H1 (cell line): ENCODE results near the gene ARHGAP35. TPM values are rescaled to one million over a fixed set of nuclear protein-coding genes. Genes with fewer than 3 reads are reported as not detected.
A peak's percentile ranks its signal among the peaks of the same experiment; 100 is the strongest.

Experiments used
- CTCF ChIA-PET: fragments of 300-600 bp; sonication (Branson Sonifier 250); formaldehyde crosslinking; loops from one replicate; lab custom pipeline; 2021; ENCODE audit not compliant: partially characterized antibody; lab: Charles Lee
- POLR2A ChIA-PET: fragments of 300-600 bp; sonication (Branson Sonifier 250); formaldehyde crosslinking; loops from one replicate; lab custom pipeline; 2021; ENCODE audit warnings: inconsistent platforms; ENCODE audit not compliant: partially characterized antibody; lab: Charles Lee
- DNase-seq, 2 experiments: peaks; one replicate each; pipeline versions ENCODE4 v3.0.0 to v3.0.0-alpha.2; 2010 to 2022; ENCODE audit warnings: low spot score in 2 of 2, low read depth in 1 of 2, mixed read lengths in 1 of 2
- FAIRE-seq: peaks from 2 replicates; lab custom pipeline; 2011; peaks lifted over from hg19 to GRCh38; lab: Jason Lieb, UNC
- H2AFZ ChIP-seq: 2 replicates; pipeline ENCODE4 v1.8.1; 2012; ENCODE audit warnings: low read length, inconsistent platforms
- H2AK5ac ChIP-seq: 2 replicates; pipeline ENCODE4 v1.6.1; 2013; ENCODE audit warnings: low read depth, low read length
- H2BK120ac ChIP-seq: replicated peaks from 2 replicates; pipeline ENCODE3; 2013; ENCODE audit warnings: low read depth, low read length, inconsistent platforms
- H2BK12ac ChIP-seq: 2 replicates; pipeline ENCODE4 v1.6.1; 2013; ENCODE audit warnings: low read depth, low read length
- H2BK15ac ChIP-seq: 2 replicates; pipeline ENCODE4 v1.6.1; 2013; ENCODE audit warnings: low read length
- H2BK20ac ChIP-seq: 2 replicates; pipeline ENCODE4 v1.6.1; 2013; ENCODE audit warnings: low read length
- H2BK5ac ChIP-seq: 2 replicates; pipeline ENCODE4 v1.6.1; 2013; ENCODE audit warnings: low read depth, low read length
- H3K14ac ChIP-seq: 2 replicates; pipeline ENCODE4 v1.6.1; 2013; ENCODE audit warnings: inconsistent platforms; ENCODE audit not compliant: insufficient read length
- H3K18ac ChIP-seq: 2 replicates; pipeline ENCODE4 v1.6.1; 2013; ENCODE audit warnings: low read length; ENCODE audit errors: extremely low read depth
- H3K23ac ChIP-seq: 2 replicates; pipeline ENCODE4 v1.6.1; 2013; ENCODE audit warnings: inconsistent platforms; ENCODE audit not compliant: insufficient read length
- H3K23me2 ChIP-seq: 2 replicates; pipeline ENCODE4 v1.6.1; 2013; ENCODE audit warnings: low read depth, low read length
- H3K27ac ChIP-seq: 2 replicates; pipeline ENCODE4 v1.6.1; 2011; ENCODE audit warnings: low read depth, low read length, inconsistent platforms
- H3K27me3 ChIP-seq, 4 experiments: replicated peaks in 1 of 4; 1 replicate in 1 of 4; 2 replicates in 3 of 4; pipeline versions ENCODE4 v1.6.1 to v1.8.1; 2011 to 2013; ENCODE audit warnings: low read length in 3 of 4, mild to moderate bottlenecking in 3 of 4, inconsistent platforms in 2 of 4, mixed read lengths in 2 of 4, moderate library complexity in 1 of 4; ENCODE audit not compliant: control insufficient read depth in 3 of 4, insufficient read depth in 3 of 4; ENCODE audit errors: extremely low read depth in 1 of 4
- H3K36me3 ChIP-seq, 4 experiments: 2 replicates each; pipeline versions ENCODE4 v1.6.1 to v1.8.1; 2011 to 2013; ENCODE audit warnings: mild to moderate bottlenecking in 4 of 4, low read length in 3 of 4, moderate library complexity in 2 of 4, control low read depth in 1 of 4, inconsistent platforms in 1 of 4; ENCODE audit not compliant: insufficient read depth in 4 of 4, control insufficient read depth in 2 of 4
- H3K4ac ChIP-seq: replicated peaks from 2 replicates; pipeline ENCODE3; 2013; ENCODE audit warnings: low read length, low read depth, mixed read lengths, inconsistent platforms; ENCODE audit not compliant: insufficient read length
- H3K4me1 ChIP-seq, 4 experiments: replicated peaks in 1 of 4; 1 replicate in 1 of 4; 2 replicates in 3 of 4; pipeline versions ENCODE4 v1.6.1 to v1.8.1; 2011 to 2013; ENCODE audit warnings: low read length in 3 of 4, inconsistent platforms in 2 of 4, mixed read lengths in 1 of 4; ENCODE audit not compliant: insufficient read depth in 4 of 4, control insufficient read depth in 3 of 4
- H3K4me2 ChIP-seq, 2 experiments: 2 replicates each; pipeline versions ENCODE4 v1.6.1 to v1.8.1; 2011 to 2013; ENCODE audit warnings: low read depth in 2 of 2, low read length in 2 of 2, control low read depth in 1 of 2, inconsistent platforms in 1 of 2, mild to moderate bottlenecking in 1 of 2; ENCODE audit not compliant: insufficient read depth in 1 of 2
- H3K4me3 ChIP-seq, 4 experiments: fragments of 200-600, 300-600 bp in 1 of 4; sonication (generic), shearing (Covaris generic), sonication (Bioruptor Twin) in 1 of 4; 2 replicates each; pipeline versions ENCODE4 v1.5.1 to v1.8.1; 2011 to 2016; ENCODE audit warnings: low read length in 4 of 4, low read depth in 3 of 4, control low read depth in 2 of 4, inconsistent platforms in 2 of 4, mild to moderate bottlenecking in 2 of 4, mixed read lengths in 1 of 4, moderate library complexity in 1 of 4; ENCODE audit not compliant: insufficient read depth in 2 of 4; ENCODE audit errors: extremely low read depth in 1 of 4
- H3K56ac ChIP-seq: replicated peaks from 2 replicates; pipeline ENCODE3; 2013; ENCODE audit warnings: low read depth, mild to moderate bottlenecking, mixed read lengths, low read length, inconsistent platforms; ENCODE audit not compliant: insufficient read length
- H3K79me1 ChIP-seq: 2 replicates; pipeline ENCODE4 v1.6.1; 2013; ENCODE audit warnings: low read depth, low read length, control low read depth
- H3K79me2 ChIP-seq, 2 experiments: 2 replicates each; pipeline versions ENCODE4 v1.6.1 to v1.8.1; 2012 to 2013; ENCODE audit warnings: low read length in 2 of 2, mild to moderate bottlenecking in 2 of 2, inconsistent platforms in 1 of 2; ENCODE audit not compliant: insufficient read depth in 2 of 2, control insufficient read depth in 1 of 2
- H3K9ac ChIP-seq, 4 experiments: replicated peaks in 1 of 4; 1 replicate in 1 of 4; 2 replicates in 3 of 4; pipeline versions ENCODE4 v1.6.1 to v1.8.1; 2011 to 2013; ENCODE audit warnings: low read depth in 3 of 4, low read length in 3 of 4, control low read depth in 2 of 4, mild to moderate bottlenecking in 2 of 4, moderate library complexity in 2 of 4, inconsistent platforms in 1 of 4; ENCODE audit errors: extremely low read depth in 1 of 4
- H3K9me3 ChIP-seq, 2 experiments: 2 replicates each; pipeline versions ENCODE4 v1.6.1 to v1.8.1; 2012 to 2013; ENCODE audit warnings: mild to moderate bottlenecking in 2 of 2, moderate library complexity in 2 of 2, control low read depth in 1 of 2, inconsistent platforms in 1 of 2, low read depth in 1 of 2, low read length in 1 of 2, mixed read lengths in 1 of 2; ENCODE audit not compliant: insufficient read depth in 2 of 2
- H4K20me1 ChIP-seq, 2 experiments: replicated peaks in 1 of 2; 2 replicates each; pipeline versions ENCODE3 to v1.8.1; 2011 to 2013; ENCODE audit warnings: inconsistent platforms in 2 of 2, low read length in 2 of 2, mild to moderate bottlenecking in 1 of 2; ENCODE audit not compliant: insufficient read depth in 2 of 2, control insufficient read depth in 1 of 2
- H4K5ac ChIP-seq: 2 replicates; pipeline ENCODE4 v1.6.1; 2013; ENCODE audit warnings: low read length, low read depth, mixed read lengths, inconsistent platforms; ENCODE audit not compliant: insufficient read length
- H4K8ac ChIP-seq: 2 replicates; pipeline ENCODE4 v1.8.0; 2013; ENCODE audit warnings: mild to moderate bottlenecking, moderate library complexity, low read length, inconsistent platforms; ENCODE audit not compliant: insufficient read depth; ENCODE audit errors: extremely low read depth
- H4K91ac ChIP-seq: replicated peaks from 2 replicates; pipeline ENCODE3; 2013; ENCODE audit warnings: low read length, mixed read lengths, inconsistent platforms; ENCODE audit not compliant: insufficient read length
- CBX8 ChIP-seq: fragments of 300-800, 300-1000 bp; sonication (generic); IDR thresholded peaks from 2 replicates; pipeline ENCODE4 v1.7.1; 2016; ENCODE audit warnings: low read depth, low read length, borderline replicate concordance
- CTCF ChIP-seq, 3 experiments: IDR thresholded peaks; 1 replicate in 2 of 3; 2 replicates in 1 of 3; pipeline versions ENCODE4 v1.5.1 to v1.6.1; 2011; ENCODE audit warnings: low read length in 3 of 3, mild to moderate bottlenecking in 3 of 3, inconsistent platforms in 2 of 3, low read depth in 1 of 3, moderate library complexity in 1 of 3; ENCODE audit not compliant: insufficient read depth in 1 of 3; ENCODE audit errors: control extremely low read depth in 1 of 3
- E2F6 ChIP-seq: IDR thresholded peaks from 2 replicates; pipeline ENCODE4 v1.6.1; 2012; ENCODE audit warnings: inconsistent platforms
- EGR1 ChIP-seq: IDR thresholded peaks from 2 replicates; pipeline ENCODE4 v1.6.1; 2011; ENCODE audit warnings: low read depth, low read length, borderline replicate concordance
- GABPA ChIP-seq: IDR thresholded peaks from 2 replicates; pipeline ENCODE4 v1.6.1; 2011; ENCODE audit warnings: mild to moderate bottlenecking, low read length, moderate library complexity, borderline replicate concordance; ENCODE audit not compliant: insufficient read depth
- JUN ChIP-seq: IDR thresholded peaks from 2 replicates; pipeline ENCODE4 v1.6.1; 2011; ENCODE audit warnings: low read depth, mild to moderate bottlenecking, improper control_type of control experiment, low read length
- RXRA ChIP-seq: IDR thresholded peaks from 2 replicates; pipeline ENCODE4 v1.6.1; 2011; ENCODE audit warnings: low read depth, mild to moderate bottlenecking, low read length, moderate library complexity; ENCODE audit not compliant: insufficient read depth
- SP2 ChIP-seq: IDR thresholded peaks from 2 replicates; pipeline ENCODE4 v1.6.1; 2012; ENCODE audit warnings: mild to moderate bottlenecking, low read length, inconsistent platforms
- whole genome bisulfite sequencing, 2 experiments: shearing (Covaris generic) in 1 of 2; methylation state at CpG; one replicate each; pipeline versions ENCODE4 v1.1.6 to v1.1.7; 2013 to 2015; ENCODE audit warnings: low lambda C conversion rate in 2 of 2, mixed read lengths in 2 of 2, inconsistent platforms in 1 of 2, low coverage in 1 of 2, missing lambda C conversion rate in 1 of 2; ENCODE audit not compliant: insufficient replicate concordance in 2 of 2, insufficient coverage in 1 of 2, insufficient read length in 1 of 2; ENCODE audit errors: extremely low coverage in 1 of 2, missing lambda C conversion rate in 1 of 2; 5-methylcytosine and 5-hydroxymethylcytosine counted together
- polyA plus RNA-seq, 7 experiments: library from polyadenylated mRNA; depleted of rRNA in 3 of 7; stranded (reverse) in 5 of 7; unstranded in 2 of 7; fragments of >200 nt in 5 of 7; fragments of 200-250 nt in 2 of 7; gene quantifications; 1 replicate in 5 of 7; 2 replicates in 1 of 7; 4 replicates in 1 of 7; pipeline versions ENCODE4 v1.2.1 to v1.2.3, GENCODE V29; 2011 to 2013; ENCODE audit warnings: missing spikeins in 2 of 7, mixed read lengths in 2 of 7
- total RNA-seq: library from RNA; stranded (reverse); fragmentation: NEBNext Ultra II Directional; extraction: Animal tissue kit (Norgen Biotek cat#: 25700); gene quantifications from 2 replicates; pipeline ENCODE4 v1.2.1, GENCODE V29; 2021

Gene ARHGAP35
- total and polyA plus RNA-seq, 2 of the 8 experiments (the other 6 are each of a cell fraction or from before 2014, with no cell fraction given) = 29.7 to 64.5 TPM

GRCh38 chr19:46862974-46863632, 2.3 kb downstream of the ARHGAP35 start:
- Histone ChIP-seq H3K23ac (no peak overlapping the region), H3K23me2 (peaks cover 22% of the 10 kb centered on the region), H3K9ac (peak overlapping the region in 2 of 4 experiments; percentile 4 to 55; a peak in 2 of 7 replicates), H3K27ac (no peak overlapping the region), H4K8ac (no peak overlapping the region), H3K27me3 (no peaks in the 10 kb centered on the region), H4K5ac (no peak overlapping the region), H3K4me3 (peak overlapping the region; percentile 74 to 88 (median 85); a peak in 7 of 8 replicates), H3K4me2 (peak overlapping the region; percentile 94 to 99), H2BK120ac (no peak overlapping the region), H4K91ac (no peak overlapping the region), H3K4ac (no peak overlapping the region), H3K79me2 (peaks cover 51 to 72% of the 10 kb centered on the region in 2 experiments), H4K20me1 (peaks cover 24 to 27% of the 10 kb centered on the region in 2 experiments), H3K4me1 (peaks cover 6 to 21% (median 10%) of the 10 kb centered on the region in 4 experiments; a peak in 6 of 7 replicates), H2BK20ac (no peak overlapping the region), H2AK5ac (no peak overlapping the region), H2BK12ac (no peak overlapping the region), H3K14ac (no peak overlapping the region), H3K79me1 (peaks cover 9% of the 10 kb centered on the region; the same call in 1 of the 2 replicates), H3K9me3 (no peaks in the 10 kb centered on the region), H2BK15ac (no peak overlapping the region), H3K18ac (peak overlapping the region; percentile 10), H2BK5ac (peak overlapping the region; percentile 82; the same call in 1 of the 2 replicates), H3K36me3 (no peaks in the 10 kb centered on the region), H2AFZ (no peak overlapping the region), H3K56ac (no peak overlapping the region)
- TF ChIP-seq JUN (no peak), RXRA (no peak), CTCF (IDR thresholded peaks at IDR 0.05; ENCODE audit: control extremely low read depth in 1 of 3, insufficient read depth in 1 of 3, low read depth in 1 of 3, low read length in 3 of 3) (no peak), GABPA (no peak), CBX8 (no peak), SP2 (no peak), EGR1 (no peak), E2F6 (no peak)
- ChIA-PET CTCF (interaction anchor here (0.5 to 2.8 kb wide), 5 partner anchors 23 to 150 kb away, joined by 3 to 8 read pairs (median 4); no protein-coding TSS in a partner anchor), POLR2A (interaction anchor here (0.7 to 6.1 kb wide), 20 partner anchors 13 to 163 kb away, joined by 3 to 102 read pairs (median 4); partner anchors contain the start of genes AP2S1 and SLC1A5)
- DNase-seq (no peak), FAIRE-seq (no peak)
- 37% methylated on average over 3 of the region's 4 CpGs; no CpG with 5 or more reads in 1 of the 2 experiments for WGBS, 2 experiments
